Astrocyte of the spinal cord (primary cell): ENCODE data around the gene EIF2B4.

Source experiments
- DNase-seq: peaks from one replicate; pipeline ENCODE4 v3.0.0; 2011; ENCODE audit warnings: low read depth, low spot score
- H3K4me3 ChIP-seq: 2 replicates; pipeline ENCODE4 v1.5.1; 2011; ENCODE audit warnings: low read depth, mild to moderate bottlenecking, low read length, moderate library complexity
- in situ Hi-C: cut with HindIII; loops from 2 replicates; pipeline ENCODE4 v1.10.0; 2017; ENCODE audit warnings: low sequenced_read_pairs
- TF ChIP-seq, protein P1 (sequence below): IDR thresholded peaks from 2 replicates; pipeline ENCODE4 v1.5.1; 2012; ENCODE audit warnings: low read depth, mild to moderate bottlenecking, low read length, inconsistent platforms

EIF2B4 gene

GRCh38 chr2:27380626-27381545 is 10.7 kb upstream of the EIF2B4 start, which contains the start of gene ZNF513:
Gene ZNF513, minus strand, starts transcription at chr2:27380734. Its CDS starts 208 bp downstream, at chr2:27380526.
- TF ChIP-seq, protein P1, sequence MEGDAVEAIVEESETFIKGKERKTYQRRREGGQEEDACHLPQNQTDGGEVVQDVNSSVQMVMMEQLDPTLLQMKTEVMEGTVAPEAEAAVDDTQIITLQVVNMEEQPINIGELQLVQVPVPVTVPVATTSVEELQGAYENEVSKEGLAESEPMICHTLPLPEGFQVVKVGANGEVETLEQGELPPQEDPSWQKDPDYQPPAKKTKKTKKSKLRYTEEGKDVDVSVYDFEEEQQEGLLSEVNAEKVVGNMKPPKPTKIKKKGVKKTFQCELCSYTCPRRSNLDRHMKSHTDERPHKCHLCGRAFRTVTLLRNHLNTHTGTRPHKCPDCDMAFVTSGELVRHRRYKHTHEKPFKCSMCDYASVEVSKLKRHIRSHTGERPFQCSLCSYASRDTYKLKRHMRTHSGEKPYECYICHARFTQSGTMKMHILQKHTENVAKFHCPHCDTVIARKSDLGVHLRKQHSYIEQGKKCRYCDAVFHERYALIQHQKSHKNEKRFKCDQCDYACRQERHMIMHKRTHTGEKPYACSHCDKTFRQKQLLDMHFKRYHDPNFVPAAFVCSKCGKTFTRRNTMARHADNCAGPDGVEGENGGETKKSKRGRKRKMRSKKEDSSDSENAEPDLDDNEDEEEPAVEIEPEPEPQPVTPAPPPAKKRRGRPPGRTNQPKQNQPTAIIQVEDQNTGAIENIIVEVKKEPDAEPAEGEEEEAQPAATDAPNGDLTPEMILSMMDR, result no peak
- DNase-seq, result peak; percentile 96
- H3K4me3 ChIP-seq, result peak within 1 kb of the TSS; percentile 86
- in situ Hi-C loops, result no loop called here

DNA sequence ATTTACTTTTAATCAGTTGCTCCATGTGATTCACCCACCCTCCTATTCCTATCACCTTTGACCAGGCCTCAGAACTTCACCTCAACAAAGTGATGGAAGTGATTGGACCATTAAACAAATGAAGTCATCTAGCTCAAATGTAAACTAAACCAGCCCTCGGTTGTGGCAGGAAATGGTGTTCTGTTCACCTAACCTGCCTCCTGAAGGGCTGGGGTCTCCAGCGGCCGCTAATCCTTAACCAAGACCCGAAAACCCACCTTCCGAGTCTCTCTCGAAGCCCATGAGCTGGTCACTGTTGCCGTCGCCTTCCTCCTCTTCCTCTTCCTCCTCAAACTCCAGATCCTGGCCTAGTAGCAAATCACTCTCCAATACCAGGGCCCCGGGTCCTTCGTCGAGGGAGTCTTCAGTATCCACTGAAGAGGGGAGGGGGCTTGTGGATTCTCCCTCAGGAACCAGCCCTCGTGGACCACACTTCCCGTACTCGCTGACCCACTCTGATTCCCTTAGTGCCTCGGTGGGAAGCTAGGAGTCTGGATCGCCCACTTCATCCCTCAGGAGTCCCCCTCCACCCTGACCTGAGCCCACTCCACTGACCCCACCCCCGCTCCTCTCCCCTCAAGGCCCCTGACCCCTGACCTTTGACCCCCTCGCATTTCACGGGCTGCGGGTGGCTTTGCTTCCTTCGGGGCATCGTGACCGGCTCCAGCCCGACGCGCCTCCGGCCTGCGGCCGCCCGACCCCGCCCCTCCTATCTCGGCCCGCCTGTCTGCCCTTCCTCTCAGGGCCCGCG is 9.9 kb upstream of the EIF2B4 start:
- H3K4me3 ChIP-seq, result peak overlapping the region; percentile 86
- DNase-seq, result peak; percentile 17
- TF ChIP-seq, protein P1, result no peak
- in situ Hi-C loops, result no loop called here

- peak overlapping the region; percentile 86 for H3K4me3 ChIP-seq
- TF ChIP-seq, protein P1, result no peak
- peak; percentile 22 for DNase-seq
- in situ Hi-C loops, result no loop called here
Measured at GRCh38 chr2:27379383-27379835, 9.3 kb upstream of the EIF2B4 start.

- no peak for DNase-seq
- TF ChIP-seq, protein P1, result no peak
- in situ Hi-C loops, result no loop called here
- H3K4me3 ChIP-seq, result no peak overlapping the region
Measured at GRCh38 chr2:27378809-27379290, 8.7 kb upstream of the EIF2B4 start.

- in situ Hi-C loops, result no loop called here
- H3K4me3 ChIP-seq, result no peak overlapping the region
- DNase-seq, result no peak
- TF ChIP-seq, protein P1, result peak; percentile 21
Measured at GRCh38 chr2:27378096-27378808, 8.1 kb upstream of the EIF2B4 start.

GRCh38 chr2:27377618-27378095 is 7.5 kb upstream of the EIF2B4 start:
- no peak overlapping the region for H3K4me3 ChIP-seq
- in situ Hi-C loops, result no loop called here
- DNase-seq, result no peak
- TF ChIP-seq, protein P1, result no peak
